Measurements from ENCODE around the gene TRMT61A. TPM values are rescaled to one million over a fixed set of nuclear protein-coding genes. Genes with fewer than 3 reads are reported as not detected.
"Not testable (repeated sequence)": the region's sequence is repeated elsewhere in the genome, so short reads cannot be mapped to it uniquely, and the experiment has no call there.

Gene TRMT61A
- total and polyA plus RNA-seq, 10 of the 15 experiments (the other 5 are each of a cell fraction or from before 2014, with no cell fraction given), result 0.11 to 21.9 (median 11.4) TPM

- no peak for TF ChIP-seq ZNF592 (IDR thresholded peaks at IDR 0.05)
Measured at GRCh38 chr14:103523575-103523954, 5.4 kb upstream of the TRMT61A start (continued).

GRCh38 chr14:103524002-103524935 lies 4.7 kb upstream of the TRMT61A start:
- H3K4me2 ChIP-seq (ENCODE audit: control insufficient read depth, insufficient read depth), result no peak overlapping the region
- peaks cover 8% of the 10 kb centered on the region for H3K79me2 ChIP-seq (ENCODE audit: control insufficient read depth, insufficient read depth, low read length)
- SMC1A ChIA-PET (ENCODE audit: uncharacterized antibody, unreplicated experiment), result no interaction called here
- ATAC-seq (no peak), FAIRE-seq (no peak), DNase-seq (ENCODE audit: low read depth, low spot score) (no peak)
- intact Hi-C loops (cut with micrococcal nuclease; ENCODE audit: unreplicated experiment), result no loop called here
- CTCF ChIA-PET, result no interaction called here
- RAD21 ChIA-PET (ENCODE audit: unreplicated experiment), result no interaction called here
- H3K4me1 ChIP-seq (ENCODE audit: control insufficient read depth, insufficient read depth, low read length), result peaks cover 39% of the 10 kb centered on the region
- POLR2A ChIA-PET, result no interaction called here
- no peak overlapping the region for H3K9ac ChIP-seq (ENCODE audit: control insufficient read depth, insufficient read depth, low read length)
- no TSS peak for BruUV-seq (replicated peaks)
- no peaks in the 10 kb centered on the region for H4K20me1 ChIP-seq (ENCODE audit: control insufficient read depth, insufficient read depth)
- WGBS (ENCODE audit: insufficient coverage, insufficient replicate concordance, low lambda C conversion rate, missing lambda C conversion rate), result 54% methylated on average over 12 of the region's 12 CpGs
- in situ Hi-C loops (cut with MboI), result no loop called here
- H2AFZ ChIP-seq (ENCODE audit: control insufficient read depth, low read depth, low read length), result no peak overlapping the region
- H3K4me3 ChIP-seq, result no peak overlapping the region
- peaks cover 2% of the 10 kb centered on the region in 2 experiments; a peak in 2 of 4 replicates for H3K27me3 ChIP-seq (replicated peaks in 1 of 2; ENCODE audit: control insufficient read depth in 2 of 2, insufficient read depth in 2 of 2, low read length in 1 of 2)
- no peaks in the 10 kb centered on the region for H3K36me3 ChIP-seq (ENCODE audit: control insufficient read depth in 2 of 2, insufficient read depth in 2 of 2, low read length in 1 of 2)
- no peak for TF ChIP-seq ASH2L (IDR thresholded peaks at IDR 0.05; ENCODE audit: borderline replicate concordance, low read depth)
- no peaks in the 10 kb centered on the region; the same call in 2 of the 3 replicates for H3K9me3 ChIP-seq (replicated peaks; ENCODE audit: control insufficient read depth, insufficient read depth, low read length)
- no peak overlapping the region for H3K27ac ChIP-seq (ENCODE audit: control insufficient read depth, insufficient read depth)

- intact Hi-C loops (cut with micrococcal nuclease; ENCODE audit: unreplicated experiment); DNase-seq (ENCODE audit: low read depth, low spot score); H2AFZ ChIP-seq (ENCODE audit: control insufficient read depth, low read depth, low read length); POLR2A ChIA-PET; H3K9ac ChIP-seq (ENCODE audit: control insufficient read depth, insufficient read depth, low read length); H4K20me1 ChIP-seq (ENCODE audit: control insufficient read depth, insufficient read depth); SMC1A ChIA-PET (ENCODE audit: uncharacterized antibody, unreplicated experiment); FAIRE-seq; in situ Hi-C loops (cut with MboI); ATAC-seq; RAD21 ChIA-PET (ENCODE audit: unreplicated experiment); H3K4me2 ChIP-seq (ENCODE audit: control insufficient read depth, insufficient read depth); BruUV-seq (replicated peaks); H3K27ac ChIP-seq (ENCODE audit: control insufficient read depth, insufficient read depth); H3K9me3 ChIP-seq (replicated peaks; ENCODE audit: control insufficient read depth, insufficient read depth, low read length); H3K4me3 ChIP-seq; H3K36me3 ChIP-seq (ENCODE audit: control insufficient read depth in 2 of 2, insufficient read depth in 2 of 2, low read length in 1 of 2); CTCF ChIA-PET; H3K27me3 ChIP-seq (replicated peaks in 1 of 2; ENCODE audit: control insufficient read depth in 2 of 2, insufficient read depth in 2 of 2, low read length in 1 of 2): not testable (repeated sequence)
- H3K4me1 ChIP-seq (ENCODE audit: control insufficient read depth, insufficient read depth, low read length), result peaks cover 32% of the 10 kb centered on the region
- peaks cover 21% of the 10 kb centered on the region for H3K79me2 ChIP-seq (ENCODE audit: control insufficient read depth, insufficient read depth, low read length)
- WGBS (ENCODE audit: insufficient coverage, insufficient replicate concordance, low lambda C conversion rate, missing lambda C conversion rate), result 75% methylated on average over 17 of the region's 17 CpGs
Measured at GRCh38 chr14:103525430-103526246, 3.4 kb upstream of the TRMT61A start.
